Effector CD8-positive, alpha-beta T cell (primary cell): ENCODE results near the gene MGAT4A.
"Not testable (repeated sequence)": the region's sequence is repeated elsewhere in the genome, so short reads cannot be mapped to it uniquely, and the experiment has no call there.

Source experiments
- DNase-seq: peaks from one replicate; lab custom pipeline; 2025; lab: John Stamatoyannopoulos, UW

Gene MGAT4A

DNA sequence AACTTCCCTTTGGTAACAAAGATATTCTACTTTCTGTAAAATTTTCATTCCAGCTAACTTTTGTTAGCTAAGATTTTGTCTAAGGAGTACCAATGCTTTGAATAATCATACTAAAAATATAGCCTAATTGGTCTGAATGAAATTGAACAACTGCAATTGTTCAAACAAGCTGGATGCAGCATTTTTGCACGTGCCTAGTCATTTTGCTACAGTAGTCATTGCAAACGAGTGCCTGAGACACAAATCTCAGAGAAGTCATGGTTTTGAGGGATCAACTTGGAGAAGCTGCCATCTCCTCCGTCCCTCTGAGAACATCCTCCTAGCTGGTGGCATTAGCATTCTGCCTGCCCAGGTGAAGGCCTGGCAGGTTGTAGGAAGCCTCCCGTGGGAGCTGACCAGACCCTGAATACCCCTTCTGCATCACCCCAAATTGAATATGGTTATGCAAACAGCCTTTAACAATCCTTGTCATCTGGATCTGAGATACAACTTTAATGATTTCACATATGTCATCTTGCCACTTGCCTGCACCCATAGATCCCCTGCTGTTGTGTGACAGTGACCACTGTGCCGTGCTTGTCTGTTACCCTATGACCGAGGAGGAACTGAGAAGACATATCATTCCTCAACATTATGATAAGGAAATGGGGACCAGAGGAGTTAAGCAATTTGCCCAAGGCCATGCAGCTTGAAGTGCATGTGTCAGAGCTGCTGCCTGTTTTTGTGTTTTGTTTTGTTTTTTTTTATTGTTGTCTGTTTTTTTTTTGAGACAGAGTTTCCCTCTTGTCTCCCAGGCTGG, 29.1 kb upstream of the MGAT4A start:
- no peak for DNase-seq

DNA sequence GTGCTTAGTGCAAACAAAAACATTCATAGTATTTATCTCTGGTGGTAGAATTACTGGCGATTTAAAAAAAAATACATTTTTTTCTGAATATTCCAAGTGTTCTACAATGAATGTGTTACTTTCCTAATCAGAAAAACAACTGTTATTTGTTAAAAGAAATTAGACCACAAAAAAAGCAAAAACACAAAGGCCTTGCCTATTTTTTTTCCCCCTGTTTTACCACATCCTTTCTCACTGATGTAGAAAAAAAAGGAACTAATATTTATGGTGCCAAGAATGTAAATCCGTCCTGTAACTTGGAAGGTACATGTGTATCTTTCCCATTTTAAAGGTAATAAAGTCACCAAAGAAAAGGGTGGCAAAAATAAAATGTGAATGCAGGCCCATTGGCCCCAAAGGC, 28.4 kb upstream of the MGAT4A start:
- no peak for DNase-seq

DNA sequence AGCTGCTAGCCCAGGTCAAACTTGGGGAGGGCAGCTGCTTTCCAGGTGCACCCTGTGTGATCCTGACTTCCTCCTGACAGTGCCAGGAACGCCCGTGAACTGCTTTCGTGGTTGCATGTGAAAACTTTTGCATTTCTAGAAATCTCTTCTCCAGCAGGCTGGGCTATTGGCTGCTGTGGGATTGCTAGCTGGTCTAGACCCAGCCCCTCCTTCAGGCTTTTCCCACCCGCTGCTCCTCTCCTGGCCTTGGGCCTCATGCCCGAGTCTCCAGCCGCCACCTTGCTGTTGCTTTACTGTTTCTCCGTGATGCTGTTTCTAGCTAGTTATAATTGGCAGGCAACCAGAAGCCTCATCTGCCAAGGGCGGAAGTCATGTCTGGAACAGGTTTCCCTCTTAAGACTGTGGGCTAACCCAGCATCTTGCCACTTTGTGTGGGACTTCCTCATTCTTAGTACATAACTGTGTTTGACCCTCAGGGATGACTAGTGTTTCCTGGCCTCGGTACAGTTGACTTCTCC, 27.0 kb upstream of the MGAT4A start:
- peak; percentile 15 for DNase-seq

DNA sequence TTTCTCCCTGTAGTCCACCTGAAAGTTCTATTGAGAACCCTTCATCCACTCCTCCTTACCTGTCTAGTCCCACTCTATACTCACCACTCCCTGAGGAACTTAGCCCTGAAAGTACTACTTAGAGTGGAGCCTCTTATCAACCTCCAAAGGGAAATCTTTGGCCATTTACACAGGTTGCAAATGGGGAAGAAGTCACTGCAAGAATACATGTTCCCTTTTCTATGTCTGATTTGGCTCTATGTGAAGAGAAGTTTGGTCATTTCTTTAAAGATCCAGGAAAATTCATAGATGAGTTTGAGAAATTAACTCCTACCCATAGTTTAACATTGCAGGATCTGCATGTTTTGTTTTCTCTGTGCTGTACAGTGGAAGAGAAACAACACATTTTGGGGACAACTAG, 22.9 kb upstream of the MGAT4A start:
- no peak for DNase-seq

DNA sequence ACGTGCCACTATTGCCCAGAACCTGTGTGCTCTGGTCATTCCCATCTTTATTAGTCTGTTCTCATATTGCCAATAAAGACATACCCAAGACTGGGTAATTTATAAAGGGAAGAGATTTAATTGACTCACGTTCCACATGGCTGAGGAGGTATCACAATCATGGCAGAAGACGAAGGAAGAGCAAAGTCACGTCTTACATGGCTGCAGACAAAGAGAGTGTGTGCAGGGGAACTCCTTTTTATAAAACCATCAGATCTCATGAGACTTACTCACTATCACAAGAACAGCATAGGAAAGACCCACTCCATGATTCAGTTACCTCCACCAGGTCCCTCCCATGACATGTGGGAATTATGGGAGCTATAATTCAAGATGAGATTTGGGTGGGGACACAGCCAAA, 21.8 kb upstream of the MGAT4A start:
- not testable (repeated sequence) for DNase-seq

DNA sequence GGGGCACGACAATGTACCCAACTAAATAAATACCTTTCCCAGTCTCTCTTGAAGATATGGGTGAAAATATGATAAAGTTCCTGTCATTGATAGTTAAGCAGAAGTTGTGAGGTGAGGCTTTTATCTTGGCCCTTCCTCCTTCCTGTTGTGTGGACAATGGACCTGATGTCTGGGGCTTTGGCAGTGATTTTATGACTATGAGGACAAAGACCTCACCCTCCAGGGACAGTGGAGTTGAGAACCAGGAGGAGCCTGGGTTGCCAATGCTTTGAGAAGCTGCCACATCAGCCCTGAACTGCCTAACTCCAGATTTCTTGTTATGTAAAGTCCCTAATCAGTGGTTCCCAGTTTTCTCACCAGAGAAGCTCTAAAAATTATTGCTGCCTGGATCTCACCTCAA, 20.8 kb upstream of the MGAT4A start:
- DNase-seq = no peak

DNA sequence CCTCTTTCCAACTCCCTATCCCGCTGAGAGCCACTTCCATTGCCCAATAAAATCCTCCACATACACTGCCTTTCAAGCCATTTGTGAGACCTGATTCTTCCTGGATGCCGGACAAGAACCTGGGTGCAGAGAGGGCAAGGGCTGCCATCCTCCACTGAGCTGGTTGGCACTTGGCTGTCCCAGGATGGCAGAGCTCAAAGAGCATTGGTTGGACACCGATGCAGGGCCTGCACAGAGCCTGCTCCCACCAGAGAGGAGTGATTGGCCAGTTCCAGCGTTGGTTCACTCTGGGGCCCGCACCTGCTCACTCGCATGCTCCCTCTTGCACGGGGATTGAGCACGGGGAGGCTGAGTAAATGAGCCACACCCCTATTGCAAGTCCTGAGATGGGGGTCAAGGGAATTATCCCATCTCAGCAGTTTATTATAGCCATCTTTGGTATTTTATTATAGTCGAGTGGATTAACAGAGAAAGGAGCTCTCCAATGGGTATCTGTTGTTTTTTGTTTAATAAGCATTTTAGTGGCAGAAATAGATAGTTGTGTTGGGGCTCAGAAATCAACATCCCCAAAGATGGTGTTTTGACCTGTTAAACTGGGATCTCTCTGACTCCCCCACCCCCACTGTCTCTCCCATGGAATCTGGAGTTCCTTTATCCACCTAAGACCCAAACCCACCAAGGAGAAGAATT, 19.8 kb upstream of the MGAT4A start:
- no peak for DNase-seq

DNA sequence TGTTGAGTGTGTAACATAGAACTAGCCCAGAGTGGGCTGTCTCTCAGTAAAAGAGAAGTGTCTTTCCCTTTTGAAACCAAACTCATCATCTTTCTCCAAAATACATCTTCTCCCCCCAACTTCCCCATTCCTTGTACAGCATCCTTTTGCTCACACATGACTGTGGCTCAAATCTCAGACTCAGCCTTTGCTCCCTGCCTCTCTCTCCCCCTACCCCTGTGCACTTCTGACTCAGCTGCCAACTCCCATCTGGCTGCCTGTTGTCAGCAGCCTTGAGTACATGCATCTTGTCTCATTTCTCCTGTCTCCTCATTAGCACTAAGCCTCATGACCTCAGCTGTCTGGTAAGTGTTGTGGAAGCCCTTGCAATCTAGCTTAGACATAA, 18.1 kb upstream of the MGAT4A start:
- DNase-seq = no peak

DNA sequence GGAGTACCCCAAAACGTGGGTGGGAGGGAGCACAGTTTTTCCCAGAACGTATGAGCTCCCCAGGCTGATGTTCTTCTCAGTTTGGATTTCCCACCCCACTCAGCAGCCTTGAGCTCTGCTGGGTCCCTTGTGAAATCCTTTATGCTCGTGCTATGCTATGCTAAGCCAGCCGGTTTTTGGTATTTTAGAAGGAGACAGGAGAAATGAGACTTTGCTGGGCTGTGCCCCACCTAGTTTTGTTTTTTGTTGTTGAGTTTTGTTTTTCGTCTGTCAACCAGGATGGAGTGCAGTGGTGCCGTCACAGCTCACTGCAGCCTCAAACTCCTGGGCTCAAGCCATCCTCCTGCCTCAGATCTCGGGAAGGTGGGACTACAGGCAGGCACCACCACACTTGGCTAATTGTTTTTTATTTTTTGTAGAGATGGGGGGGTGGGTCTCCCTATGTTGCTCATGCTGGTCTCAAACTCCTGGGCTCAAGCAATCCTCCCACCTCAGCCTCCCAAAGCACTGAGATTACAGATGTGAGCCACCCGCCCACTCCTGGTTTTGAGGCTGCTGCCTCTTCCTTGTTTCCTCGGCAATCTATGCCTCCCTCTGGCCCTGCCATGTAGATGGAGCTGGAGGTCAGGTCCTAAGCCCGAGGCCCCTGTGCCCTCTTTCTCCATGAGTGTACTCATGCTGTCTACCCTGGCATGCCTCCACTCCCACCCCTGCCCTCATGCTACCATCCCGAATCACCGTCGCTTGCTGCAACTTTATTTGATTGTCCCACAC, 17.5 kb upstream of the MGAT4A start:
- no peak for DNase-seq

DNA sequence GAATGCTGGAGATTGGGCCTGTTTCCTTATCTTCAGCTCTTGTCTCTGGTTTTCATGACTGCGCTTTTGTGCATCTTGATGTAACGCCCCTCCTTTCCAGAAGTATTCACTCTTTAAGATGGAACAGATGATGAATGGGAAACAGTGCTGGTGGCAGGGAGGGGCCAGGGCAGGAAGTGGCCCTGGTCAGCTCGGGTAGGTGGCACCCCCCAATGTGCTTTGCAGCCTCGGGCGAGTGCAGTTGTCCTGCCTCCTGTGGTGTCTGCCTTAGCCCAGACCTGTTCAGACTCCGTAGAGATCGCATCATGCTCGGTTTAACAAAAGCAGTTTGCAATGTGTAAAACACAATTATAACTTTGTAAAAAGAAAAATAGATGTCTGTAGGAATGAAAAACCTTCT, 17.0 kb upstream of the MGAT4A start:
- DNase-seq = no peak

DNA sequence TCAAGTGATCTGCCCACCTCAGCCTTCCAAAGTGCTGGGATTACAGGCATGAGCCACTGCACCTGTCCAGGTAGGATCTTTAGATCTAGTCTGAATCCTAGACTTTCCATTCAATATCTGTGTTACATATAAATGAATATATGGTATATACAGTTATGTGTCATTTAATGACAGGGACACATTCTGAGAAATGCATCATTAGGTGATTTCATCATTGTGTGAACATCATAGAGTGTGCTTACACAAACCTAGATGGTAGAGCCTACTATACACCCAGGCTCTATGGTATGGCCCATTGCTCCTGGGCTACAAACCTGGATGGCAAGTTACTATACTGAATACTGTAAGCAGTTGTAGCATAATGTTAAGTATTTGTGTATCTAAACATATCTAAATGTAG, 15.5 kb upstream of the MGAT4A start:
- DNase-seq = no peak

DNA sequence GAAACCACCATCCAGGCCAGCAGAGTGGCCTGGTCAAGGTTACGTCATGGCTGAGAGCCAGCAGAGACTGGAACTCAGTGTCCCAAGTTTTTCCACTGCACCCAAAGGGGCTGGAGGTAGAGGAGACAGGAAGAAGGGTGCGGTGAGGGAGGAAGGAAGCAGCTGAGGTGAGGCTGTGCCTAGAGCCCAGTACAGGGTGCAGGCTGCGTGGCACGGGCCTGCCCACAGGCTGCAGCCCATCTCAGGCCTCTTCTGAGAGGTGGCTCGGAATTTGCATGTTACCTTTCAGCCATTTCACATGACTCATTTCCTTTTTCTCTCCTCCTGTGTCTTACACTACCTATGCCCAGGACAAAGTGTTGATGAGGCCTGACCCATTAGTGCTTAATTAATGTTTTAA, 13.7 kb upstream of the MGAT4A start:
- no peak for DNase-seq

DNA sequence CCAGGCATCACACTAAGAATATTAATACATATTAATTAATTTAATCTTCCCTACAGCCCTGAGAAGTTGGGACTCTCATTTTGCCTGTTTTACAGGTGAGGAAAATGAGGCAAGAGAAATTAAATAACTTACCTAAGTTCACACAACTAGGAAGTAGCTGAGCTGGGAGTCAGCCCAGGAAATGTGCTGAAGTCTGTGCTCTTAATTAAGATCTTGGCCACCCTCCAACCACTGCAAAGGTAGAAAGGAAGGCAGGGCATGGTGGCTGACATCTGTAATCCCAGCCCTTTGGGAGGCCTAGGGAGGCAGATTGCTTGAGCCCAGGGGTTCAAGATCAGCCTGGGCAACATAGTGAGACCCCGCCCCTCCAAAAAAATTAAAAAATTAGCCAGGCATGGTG, 12.9 kb upstream of the MGAT4A start:
- no peak for DNase-seq

DNA sequence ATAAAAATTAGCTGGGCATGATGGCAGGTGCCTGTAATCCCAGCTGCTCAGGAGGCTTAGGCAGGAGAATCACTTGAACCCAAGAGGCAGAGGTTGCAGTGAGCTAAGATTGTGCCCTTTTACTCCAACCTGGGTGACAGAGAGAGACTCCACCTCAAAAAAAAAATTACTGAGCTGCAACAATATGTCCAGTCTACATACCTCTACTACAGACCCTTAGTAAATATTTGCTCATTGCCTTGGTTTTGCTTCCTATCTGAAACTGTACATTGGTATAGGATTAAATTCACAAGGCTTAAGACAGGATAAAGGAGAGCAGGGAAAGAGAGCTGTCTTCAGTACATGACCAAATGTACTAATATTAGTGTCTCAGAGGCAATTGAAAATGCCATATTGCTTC, 8.1 kb upstream of the MGAT4A start:
- DNase-seq = no peak

DNA sequence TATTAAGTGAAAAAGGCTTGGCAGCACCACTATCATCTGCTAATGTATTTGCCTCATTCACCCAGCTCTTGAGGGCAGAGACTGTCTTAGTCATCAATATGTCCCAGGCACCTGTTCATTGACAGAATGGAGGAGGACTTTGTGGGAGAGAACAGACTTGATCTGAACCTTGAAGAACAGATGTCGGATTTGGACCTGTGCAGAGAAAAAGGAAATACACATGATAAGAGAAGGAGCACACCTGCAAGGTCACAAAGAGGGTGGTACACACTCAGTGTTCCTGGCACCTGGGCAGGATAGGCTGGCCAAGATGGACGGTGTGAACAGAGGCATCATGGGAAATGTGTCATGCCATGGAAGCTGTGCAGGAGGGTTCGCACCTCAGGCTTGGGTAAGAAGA, 7.4 kb upstream of the MGAT4A start:
- no peak for DNase-seq

DNA sequence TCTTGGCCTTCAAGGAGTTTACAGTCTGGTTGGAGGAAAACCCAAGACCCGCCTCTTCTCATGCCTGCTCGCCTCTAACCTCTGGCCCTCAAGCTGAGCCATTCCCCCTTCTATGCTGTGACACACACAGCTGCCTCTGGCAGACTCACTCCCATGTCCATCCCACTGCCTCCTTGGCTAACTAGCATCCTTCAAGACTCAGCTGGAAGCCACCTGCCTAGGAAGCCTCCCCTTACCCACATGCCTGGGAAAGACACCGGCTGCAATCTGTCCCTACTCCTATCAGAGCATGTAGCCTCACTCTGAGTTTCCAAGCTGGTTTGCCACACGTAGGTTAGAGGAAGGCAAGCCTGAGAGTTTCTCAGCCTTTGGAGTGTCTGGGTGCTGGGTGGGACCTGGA, 6.9 kb upstream of the MGAT4A start:
- DNase-seq = no peak

DNA sequence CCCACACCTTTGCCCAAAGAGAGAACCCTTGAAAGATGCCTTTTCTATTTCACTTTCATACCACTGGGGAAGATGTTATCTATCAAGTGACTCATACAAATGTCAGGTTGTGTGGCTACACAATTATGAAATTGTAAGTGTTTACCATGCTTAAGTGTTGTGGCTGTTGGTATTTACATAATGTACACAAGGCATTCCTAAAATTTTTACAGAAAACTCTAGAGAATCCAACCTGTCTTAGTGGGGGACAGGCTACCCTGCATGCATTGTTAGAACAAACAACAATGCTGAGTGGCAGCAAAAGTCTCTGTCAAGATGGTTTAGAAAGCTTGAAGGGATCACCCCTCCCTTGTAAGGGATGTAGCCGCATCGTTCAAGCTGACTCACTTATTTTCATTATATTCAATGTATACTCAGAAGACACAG, 5.5 kb upstream of the MGAT4A start:
- DNase-seq = no peak

DNA sequence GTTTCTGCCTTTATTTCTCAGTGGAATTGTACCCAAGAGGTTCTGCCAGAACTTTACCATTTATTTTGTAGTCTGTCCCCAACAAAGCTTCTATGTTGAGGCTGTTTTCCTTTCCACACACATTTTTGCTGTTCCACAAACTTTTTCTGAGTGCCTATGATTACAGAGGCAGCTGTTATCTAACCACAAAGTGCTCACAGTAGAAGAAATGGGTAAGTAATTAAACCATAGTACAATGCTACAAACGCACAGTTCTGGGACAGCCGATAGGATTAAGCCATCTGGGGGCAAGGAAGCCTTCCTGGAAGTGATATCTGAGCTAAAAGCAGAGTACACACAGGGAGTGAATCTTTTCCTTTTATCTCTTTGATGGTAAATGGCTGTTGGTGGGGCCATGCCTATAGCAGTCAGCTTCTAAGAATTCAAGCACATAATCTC, 3.9 kb upstream of the MGAT4A start:
- no peak for DNase-seq

DNA sequence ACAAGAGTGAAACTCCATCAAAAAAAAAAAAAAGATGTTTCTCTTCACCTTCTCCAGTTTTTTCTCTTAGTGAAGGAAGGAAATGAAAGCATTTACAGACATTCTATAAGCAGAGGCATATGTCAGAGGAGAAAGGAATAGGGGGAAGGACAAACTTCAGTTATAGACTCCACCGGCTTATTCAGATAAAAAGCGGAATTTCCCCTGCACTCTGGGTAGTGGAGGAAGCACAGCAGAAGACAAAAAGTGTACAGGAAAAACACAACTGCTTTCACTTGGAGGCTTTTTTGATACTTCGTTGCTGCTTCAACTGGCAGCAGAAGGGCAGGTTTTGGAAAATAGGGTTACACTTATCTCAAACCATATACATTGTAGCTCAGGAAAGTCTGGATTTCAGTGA, 3.2 kb upstream of the MGAT4A start:
- DNase-seq = no peak

DNA sequence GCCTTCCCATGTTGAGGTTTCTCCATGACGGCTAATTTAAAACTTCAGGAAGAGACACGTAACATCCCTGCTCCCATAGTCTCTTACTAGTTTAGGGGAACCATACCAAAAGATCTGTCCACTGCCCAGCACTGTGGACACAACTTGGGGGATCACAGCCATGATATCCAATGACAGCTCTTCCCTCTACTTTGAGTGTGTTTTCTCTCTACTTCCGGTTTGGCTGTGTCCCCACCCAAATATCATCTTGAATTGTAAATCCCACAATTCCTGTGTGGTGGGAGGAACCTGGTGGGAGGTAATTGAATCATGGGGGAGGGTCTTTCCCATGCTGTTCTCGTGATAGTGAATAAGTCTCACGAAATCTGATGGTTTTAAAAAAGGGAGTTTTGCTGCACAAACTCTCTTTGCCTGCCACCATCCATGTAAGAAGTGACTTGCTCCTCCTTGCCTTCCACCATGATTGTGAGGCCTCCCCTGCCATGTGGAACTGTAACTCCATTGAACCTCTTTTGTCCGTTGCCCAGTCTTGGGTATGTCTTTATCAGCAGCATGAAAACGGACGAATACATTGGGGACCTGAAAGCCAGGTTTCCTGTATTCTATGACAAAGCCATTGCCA, 1.6 kb upstream of the MGAT4A start:
- no peak for DNase-seq

DNA sequence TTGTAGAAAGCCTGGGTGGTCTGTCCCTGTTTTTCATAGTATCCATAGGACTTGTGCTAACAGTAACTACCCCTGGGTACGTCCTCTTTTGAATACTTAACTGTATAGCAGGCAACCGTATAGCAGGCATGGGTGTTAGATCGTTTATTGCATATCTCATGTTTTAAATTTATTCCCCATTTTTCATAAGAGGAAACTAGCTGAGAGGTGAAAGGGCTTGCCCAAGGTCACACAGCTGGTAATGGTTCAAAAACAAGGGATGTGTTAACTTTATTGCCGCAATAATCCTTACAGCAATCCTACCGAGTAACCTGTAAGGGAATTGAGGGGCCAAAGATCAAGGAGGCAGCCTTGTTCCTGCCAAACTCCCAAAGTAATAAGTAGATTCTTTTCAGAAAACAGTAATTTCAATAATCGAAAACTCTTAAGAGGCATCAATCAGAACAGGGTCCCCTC, 990 bp upstream of the MGAT4A start:
- DNase-seq = no peak

DNA sequence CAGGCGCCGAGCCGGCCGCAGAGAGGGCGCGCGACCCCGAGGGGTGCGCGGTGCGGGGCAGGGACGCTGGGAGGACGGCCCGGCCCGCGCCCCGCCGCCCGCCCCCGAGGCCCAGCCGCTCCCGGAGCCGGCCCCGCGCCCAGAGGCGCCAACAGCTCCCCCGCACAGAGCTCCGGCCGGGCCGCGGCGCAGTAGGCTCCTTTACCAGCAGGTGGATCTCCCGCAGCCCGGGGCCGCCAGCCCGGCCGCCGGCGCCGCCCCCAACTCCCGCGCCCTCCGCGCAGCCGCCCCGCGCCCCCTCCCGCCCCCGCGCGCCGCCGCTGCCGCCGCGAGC, 258 bp downstream of the MGAT4A start:
- peak; percentile 68 for DNase-seq
